ENCODE measurements around the gene ERVMER34-1.

The ERVMER34-1 gene

GRCh38 chr4:52750819-52751486, at the start of gene ERVMER34-1:
Gene ERVMER34-1 (minus strand): TSS chr4:52751425. CDS start chr4:52745520, 5,905 bp downstream.
- DNase-seq, result peak; percentile 36

- no peak for DNase-seq
These were observed 48.6 kb upstream of the ERVMER34-1 start for GRCh38 chr4:52799813-52800212.

GRCh38 chr4:52795533-52795932, 44.3 kb upstream of the ERVMER34-1 start:
- DNase-seq, result no peak

DNA sequence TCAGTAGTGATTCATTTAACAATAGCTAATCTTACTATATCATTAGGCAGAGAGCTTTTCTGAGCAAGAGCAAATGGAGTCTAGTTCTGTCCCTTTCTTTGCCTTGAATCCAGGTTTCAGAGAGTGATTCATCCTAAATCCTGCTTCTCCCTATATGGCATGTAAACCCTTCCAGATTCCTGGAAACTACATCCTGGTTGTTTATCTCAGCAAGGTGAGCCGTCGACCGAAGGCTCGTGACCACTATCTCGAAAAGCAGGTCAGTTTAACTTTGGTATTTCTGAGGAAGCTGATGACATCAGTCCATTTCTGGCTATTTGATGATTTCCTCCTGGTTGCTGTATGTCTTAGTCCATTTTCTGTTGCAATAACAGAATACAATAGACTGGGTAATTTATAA, 40.7 kb upstream of the ERVMER34-1 start:
- no peak for DNase-seq

GRCh38 chr4:52789774-52790173, 38.5 kb upstream of the ERVMER34-1 start:
- no peak for DNase-seq

GRCh38 chr4:52788806-52789205, 37.6 kb upstream of the ERVMER34-1 start:
- DNase-seq, result no peak

GRCh38 chr4:52783069-52783468, 31.8 kb upstream of the ERVMER34-1 start:
- no peak for DNase-seq

DNA sequence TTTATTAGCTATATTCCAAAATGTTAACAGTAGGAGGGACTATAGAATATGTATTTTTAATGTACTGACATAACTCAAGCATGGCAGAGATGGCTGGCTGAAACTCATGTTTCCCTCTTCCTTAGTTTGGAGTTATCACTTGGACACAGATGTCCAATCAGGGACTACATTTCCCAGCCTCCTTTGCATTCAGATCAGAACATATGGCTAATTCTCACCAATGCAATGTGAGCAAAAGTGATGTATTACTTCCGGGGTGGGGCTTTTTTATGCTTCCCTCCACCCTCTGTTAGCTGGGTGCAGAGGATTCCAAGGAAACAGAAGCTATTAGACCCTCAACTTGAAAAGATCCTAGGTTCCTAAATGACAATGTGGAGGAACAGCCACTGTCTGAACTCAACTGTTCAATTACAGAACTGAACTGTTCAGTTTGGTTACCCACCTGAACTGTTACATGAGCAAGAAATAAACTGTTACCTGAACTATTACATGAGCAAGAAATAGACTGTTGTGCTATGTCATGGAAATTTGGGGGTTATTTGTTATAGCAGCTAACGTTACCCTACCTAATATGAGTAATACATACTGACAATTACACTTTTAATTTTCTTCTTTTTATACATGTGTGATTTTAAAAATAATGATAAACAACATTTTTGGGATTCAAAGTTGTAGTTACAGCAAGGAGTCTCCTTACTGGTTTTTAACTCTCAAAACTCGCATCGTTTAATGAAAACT, 29.6 kb upstream of the ERVMER34-1 start:
- DNase-seq, result no peak

DNA sequence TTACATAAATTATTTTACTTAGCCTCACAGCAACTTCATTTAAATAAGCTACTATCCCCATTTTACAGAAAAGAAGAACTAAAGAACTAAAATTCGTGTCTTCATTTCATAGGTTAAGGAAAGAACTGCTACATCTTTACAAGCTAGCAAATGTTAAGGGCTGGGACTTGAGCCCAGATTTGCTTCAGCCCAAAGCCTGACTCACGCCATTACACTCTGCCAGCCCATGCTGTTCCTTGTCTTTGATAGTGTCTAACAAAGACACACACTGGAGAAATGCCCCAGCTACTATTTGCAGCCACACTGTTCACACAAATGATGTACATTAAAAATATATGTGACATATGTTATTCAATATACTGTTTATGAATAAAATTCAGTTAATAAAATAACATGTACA, 29.0 kb upstream of the ERVMER34-1 start:
- DNase-seq, result peak; percentile 26

- DNase-seq, result no peak
These were observed 9.0 kb upstream of the ERVMER34-1 start for GRCh38 chr4:52760256-52760655.

GRCh38 chr4:52755426-52755825, 4.2 kb upstream of the ERVMER34-1 start:
- no peak for DNase-seq

DNA sequence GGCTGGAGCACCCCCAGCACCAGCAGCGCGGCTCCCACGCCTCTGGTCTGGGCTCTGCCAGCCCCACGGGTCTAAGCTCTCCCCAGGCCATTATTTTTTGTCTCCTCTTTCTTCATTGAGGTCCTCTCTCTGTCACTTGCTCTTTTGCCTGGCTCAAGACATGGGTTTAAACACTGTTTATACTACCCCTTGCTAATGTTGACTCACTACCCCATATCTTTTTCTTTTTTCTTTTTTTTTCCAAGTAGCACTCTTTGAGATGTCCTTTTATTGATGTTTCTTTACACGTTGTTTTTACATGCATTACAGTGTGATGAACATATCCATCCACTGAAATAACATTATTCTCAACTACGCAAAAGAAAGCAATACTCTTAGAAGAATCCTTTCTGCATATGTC, 1.7 kb upstream of the ERVMER34-1 start:
- no peak for DNase-seq

DNA sequence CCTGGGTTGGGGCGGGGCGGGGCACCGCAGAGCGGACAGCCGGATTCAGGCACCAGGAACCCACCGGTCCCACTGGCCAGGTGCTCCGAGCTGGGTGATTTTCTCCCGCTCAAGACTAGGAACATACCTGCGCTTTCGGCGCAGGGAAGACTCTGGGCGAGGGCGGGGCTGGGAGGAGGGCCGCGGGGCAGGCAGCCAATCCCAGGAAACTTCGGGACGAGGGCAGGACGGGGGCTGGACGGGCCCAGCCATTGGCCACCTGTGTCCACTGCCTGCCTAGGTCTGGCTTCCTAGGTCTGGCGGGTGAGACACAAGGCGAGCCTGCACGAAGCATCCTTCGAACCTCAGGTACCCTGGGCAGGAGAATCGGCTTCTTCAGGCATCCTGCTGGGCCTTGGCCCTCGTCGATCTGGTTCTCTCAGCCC, 274 bp upstream of the ERVMER34-1 start:
- DNase-seq, result peak; percentile 41

GRCh38 chr4:52750213-52750612, 1.0 kb downstream of the ERVMER34-1 start:
- no peak for DNase-seq

- no peak for DNase-seq
These were observed 2.8 kb downstream of the ERVMER34-1 start for GRCh38 chr4:52748432-52748831.

- DNase-seq, result no peak
These were observed 6.6 kb downstream of the ERVMER34-1 start for GRCh38 chr4:52744588-52744987.

GRCh38 chr4:52743444-52744019, 7.7 kb downstream of the ERVMER34-1 start:
- DNase-seq, result no peak

DNA sequence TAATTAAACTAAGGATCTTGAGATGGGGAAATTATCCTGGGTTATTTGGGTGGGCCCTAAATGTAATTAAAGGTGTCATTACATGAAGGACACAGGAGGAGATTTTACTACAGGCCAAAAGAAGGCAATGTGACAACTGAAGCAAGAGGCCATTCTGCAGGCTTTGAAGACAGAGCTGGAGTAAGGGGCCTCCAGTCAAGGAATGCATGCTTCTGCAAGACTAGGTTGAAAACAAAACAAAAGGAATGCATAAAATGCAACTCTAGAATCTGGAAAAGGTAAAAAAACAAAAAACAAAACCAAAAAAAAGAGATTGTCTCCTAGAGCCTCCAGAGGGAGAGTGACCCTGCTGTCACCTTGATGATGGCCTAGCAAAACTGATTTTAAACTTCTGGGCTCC, 21.6 kb downstream of the ERVMER34-1 start:
- no peak for DNase-seq

- DNase-seq, result no peak
These were observed 22.5 kb downstream of the ERVMER34-1 start for GRCh38 chr4:52728691-52729240.

GRCh38 chr4:52726826-52727580, 24.2 kb downstream of the ERVMER34-1 start:
- no peak for DNase-seq

- DNase-seq, result peak; percentile 98
These were observed 29.0 kb downstream of the ERVMER34-1 start for GRCh38 chr4:52721968-52722815.

DNA sequence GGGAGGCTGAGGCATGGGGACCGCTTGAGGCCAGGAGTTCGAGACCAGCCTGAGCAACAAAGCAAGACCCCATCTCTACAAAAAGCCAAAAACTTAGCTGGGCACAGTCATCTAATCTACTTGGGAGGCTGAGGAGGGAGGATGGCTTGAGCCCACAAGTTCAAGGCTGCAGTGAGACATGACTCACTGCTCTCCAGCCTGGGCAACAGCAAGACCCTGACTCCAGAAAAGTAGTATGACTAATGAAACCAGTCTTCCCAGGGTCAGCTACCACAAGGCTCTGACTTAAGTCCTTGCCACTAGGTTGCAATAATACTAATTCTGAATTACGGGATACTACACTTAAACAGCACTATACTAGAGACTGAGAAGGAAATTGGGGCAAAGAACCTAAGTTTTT, 33.1 kb downstream of the ERVMER34-1 start:
- DNase-seq, result no peak
